Gastroesophageal sphincter (tissue), 4 donors: ENCODE results near the gene FOXN3. TPM values are rescaled to one million over a fixed set of nuclear protein-coding genes. Genes with fewer than 3 reads are reported as not detected.
A peak's percentile ranks its signal among the peaks of the same experiment; 100 is the strongest.

Experiments used
- ATAC-seq: fragments of 150-250 bp; one replicate; pipeline ENCODE4 v1.9.1; 2016; ENCODE audit warnings: mild to moderate bottlenecking, moderate library complexity
- H3K27ac ChIP-seq, 4 donors: fragments of 200-600 bp; sonication (generic) in 3 of 4; 1 replicate in 3 of 4; 2 replicates in 1 of 4; pipeline ENCODE4 v1.5.1; 2016 to 2019
- H3K27me3 ChIP-seq: fragments of 200-600 bp; sonication (generic); one replicate; pipeline ENCODE4 v1.5.1; 2019
- H3K36me3 ChIP-seq, 2 donors: fragments of 200-600 bp; sonication (generic); one replicate each; pipeline ENCODE4 v1.5.1; 2019; ENCODE audit warnings: control low read depth in 1 of 2
- H3K4me1 ChIP-seq, 3 donors: fragments of 200-600 bp; sonication (generic); 1 replicate in 2 of 3; 2 replicates in 1 of 3; pipeline ENCODE4 v1.5.1; 2016 to 2019; ENCODE audit warnings: control low read depth in 2 of 3
- H3K4me3 ChIP-seq, 2 donors: fragments of 200-600 bp; sonication (generic); one replicate each; pipeline ENCODE4 v1.5.1; 2019; ENCODE audit warnings: mild to moderate bottlenecking in 1 of 2, moderate library complexity in 1 of 2
- H3K9me3 ChIP-seq, 3 donors: fragments of 200-600 bp; sonication (generic); one replicate each; pipeline ENCODE4 v1.5.1; 2017 to 2019; ENCODE audit warnings: control low read depth in 2 of 3
- EP300 ChIP-seq: sonication (generic); formaldehyde crosslinking; IDR thresholded peaks from one replicate; pipeline ENCODE4 v1.6.1; 2017; ENCODE audit warnings: antibody characterized with exemption, mild to moderate bottlenecking
- POLR2A ChIP-seq, 2 donors: fragments of 450-650 bp; IDR thresholded peaks; one replicate each; pipeline ENCODE4 v1.6.1; 2017; ENCODE audit warnings: antibody characterized with exemption in 2 of 2, mild to moderate bottlenecking in 2 of 2, moderate library complexity in 1 of 2
- POLR2AphosphoS5 ChIP-seq: sonication (generic); formaldehyde crosslinking; IDR thresholded peaks from one replicate; pipeline ENCODE4 v1.6.1; 2017; ENCODE audit warnings: antibody characterized with exemption
- WGBS, 2 donors: methylation state at CpG; one replicate each; pipeline ENCODE4 v1.1.5; 2018; ENCODE audit warnings: low coverage in 1 of 2; 5-methylcytosine and 5-hydroxymethylcytosine counted together
- total RNA-seq, 4 donors: library from RNA; depleted of rRNA; stranded (reverse); fragments of >200 nt; gene quantifications; one replicate each; pipeline ENCODE4 v1.1.0, GENCODE V29; 2016
- TF ChIP-seq, protein P1 (sequence below), 4 experiments: fragments of 200-600 bp in 2 of 4; fragments of 450-650 bp in 2 of 4; sonication (generic) in 1 of 4; IDR thresholded peaks; one replicate each; pipeline ENCODE4 v1.5.1; 2017 to 2019; ENCODE audit warnings: antibody characterized with exemption in 4 of 4, mild to moderate bottlenecking in 2 of 4, moderate library complexity in 2 of 4

The FOXN3 gene
- total RNA-seq, 4 donors from 2014 or later: 116 to 172 (median 136) TPM

DNA sequence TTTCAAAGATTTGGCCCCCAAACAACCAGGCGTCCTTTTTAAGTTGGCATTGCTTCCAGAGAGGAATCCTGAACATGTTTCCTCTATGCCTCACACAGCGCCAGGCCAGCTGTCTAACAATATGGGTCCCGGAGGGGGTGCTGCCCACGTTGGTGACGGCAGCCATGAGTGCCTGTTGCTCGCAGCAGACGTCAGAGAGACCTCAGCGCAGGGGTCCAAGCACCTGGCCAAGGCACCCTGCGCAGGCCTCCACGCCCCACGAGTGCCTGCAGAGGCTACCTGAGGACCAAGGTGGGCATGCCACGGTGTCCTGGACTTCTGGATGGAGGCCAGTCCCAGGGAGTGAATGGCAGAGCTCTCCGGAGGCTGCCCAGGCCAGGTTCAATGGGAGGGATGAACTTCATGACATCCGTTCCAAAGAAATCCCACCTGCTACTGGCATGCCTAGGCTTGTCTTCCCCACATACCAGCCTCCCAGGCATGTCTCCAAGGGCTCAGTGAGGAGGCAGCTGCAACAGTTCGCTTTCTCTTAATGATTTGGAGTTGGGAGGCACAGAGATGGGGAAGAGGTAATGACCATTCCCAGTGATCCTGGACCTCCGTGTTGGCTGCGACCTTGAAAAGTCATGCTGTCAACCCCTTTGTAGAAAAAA, 11.6 kb upstream of the FOXN3 start:
- H3K27me3 ChIP-seq: no peaks in the 10 kb centered on the region
- H3K4me1 ChIP-seq: peaks cover 15 to 59% (median 15%) of the 10 kb centered on the region in 3 donors
- no peaks in the 10 kb centered on the region for H3K9me3 ChIP-seq
- WGBS, 2 donors: 20 to 45% methylated on average over 2 of the region's 17 CpGs
- no peaks in the 10 kb centered on the region for H3K36me3 ChIP-seq
- peak overlapping the region; percentile 40 to 86 (median 84) for H3K27ac ChIP-seq
- peak; percentile 26 for ATAC-seq
- TF ChIP-seq, protein P1, sequence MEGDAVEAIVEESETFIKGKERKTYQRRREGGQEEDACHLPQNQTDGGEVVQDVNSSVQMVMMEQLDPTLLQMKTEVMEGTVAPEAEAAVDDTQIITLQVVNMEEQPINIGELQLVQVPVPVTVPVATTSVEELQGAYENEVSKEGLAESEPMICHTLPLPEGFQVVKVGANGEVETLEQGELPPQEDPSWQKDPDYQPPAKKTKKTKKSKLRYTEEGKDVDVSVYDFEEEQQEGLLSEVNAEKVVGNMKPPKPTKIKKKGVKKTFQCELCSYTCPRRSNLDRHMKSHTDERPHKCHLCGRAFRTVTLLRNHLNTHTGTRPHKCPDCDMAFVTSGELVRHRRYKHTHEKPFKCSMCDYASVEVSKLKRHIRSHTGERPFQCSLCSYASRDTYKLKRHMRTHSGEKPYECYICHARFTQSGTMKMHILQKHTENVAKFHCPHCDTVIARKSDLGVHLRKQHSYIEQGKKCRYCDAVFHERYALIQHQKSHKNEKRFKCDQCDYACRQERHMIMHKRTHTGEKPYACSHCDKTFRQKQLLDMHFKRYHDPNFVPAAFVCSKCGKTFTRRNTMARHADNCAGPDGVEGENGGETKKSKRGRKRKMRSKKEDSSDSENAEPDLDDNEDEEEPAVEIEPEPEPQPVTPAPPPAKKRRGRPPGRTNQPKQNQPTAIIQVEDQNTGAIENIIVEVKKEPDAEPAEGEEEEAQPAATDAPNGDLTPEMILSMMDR (IDR thresholded peaks at IDR 0.05): no peak
- no peak for TF ChIP-seq EP300
- no peak for TF ChIP-seq POLR2A (IDR thresholded peaks at IDR 0.05)
- TF ChIP-seq POLR2AphosphoS5: no peak
- H3K4me3 ChIP-seq: peak overlapping the region in 1 of 2 donors; percentile 38

DNA sequence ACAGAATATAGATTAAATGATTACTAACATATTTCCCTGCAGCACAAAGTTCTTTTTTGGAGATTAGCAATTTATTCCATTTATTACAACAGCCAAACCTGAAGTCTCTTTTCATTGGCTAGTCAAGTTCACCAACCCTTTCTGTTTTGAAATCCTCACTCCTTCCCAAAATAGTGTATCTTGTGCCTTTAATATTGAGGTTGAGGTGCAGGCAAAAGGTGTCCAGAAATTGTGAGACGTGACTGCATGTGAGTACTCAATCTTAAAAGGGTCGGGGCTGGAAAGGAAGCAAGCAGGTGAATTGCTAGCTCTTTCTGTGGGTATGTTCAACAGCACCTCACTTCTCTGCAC, 11.1 kb upstream of the FOXN3 start:
- TF ChIP-seq POLR2A (IDR thresholded peaks at IDR 0.05): no peak
- no peak for TF ChIP-seq POLR2AphosphoS5
- TF ChIP-seq, protein P1 (IDR thresholded peaks at IDR 0.05): no peak
- no peak for TF ChIP-seq EP300
- Histone ChIP-seq H3K4me1 (peaks cover 15 to 60% (median 15%) of the 10 kb centered on the region in 3 donors), H3K9me3 (no peaks in the 10 kb centered on the region), H3K27ac (peak overlapping the region; percentile 40 to 86 (median 84)), H3K27me3 (no peaks in the 10 kb centered on the region), H3K36me3 (no peaks in the 10 kb centered on the region), H3K4me3 (peak overlapping the region in 1 of 2 donors; percentile 38)
- WGBS, 2 donors: 50 to 63% methylated on average over 2 of the region's 2 CpGs
- peak; percentile 46 for ATAC-seq

DNA sequence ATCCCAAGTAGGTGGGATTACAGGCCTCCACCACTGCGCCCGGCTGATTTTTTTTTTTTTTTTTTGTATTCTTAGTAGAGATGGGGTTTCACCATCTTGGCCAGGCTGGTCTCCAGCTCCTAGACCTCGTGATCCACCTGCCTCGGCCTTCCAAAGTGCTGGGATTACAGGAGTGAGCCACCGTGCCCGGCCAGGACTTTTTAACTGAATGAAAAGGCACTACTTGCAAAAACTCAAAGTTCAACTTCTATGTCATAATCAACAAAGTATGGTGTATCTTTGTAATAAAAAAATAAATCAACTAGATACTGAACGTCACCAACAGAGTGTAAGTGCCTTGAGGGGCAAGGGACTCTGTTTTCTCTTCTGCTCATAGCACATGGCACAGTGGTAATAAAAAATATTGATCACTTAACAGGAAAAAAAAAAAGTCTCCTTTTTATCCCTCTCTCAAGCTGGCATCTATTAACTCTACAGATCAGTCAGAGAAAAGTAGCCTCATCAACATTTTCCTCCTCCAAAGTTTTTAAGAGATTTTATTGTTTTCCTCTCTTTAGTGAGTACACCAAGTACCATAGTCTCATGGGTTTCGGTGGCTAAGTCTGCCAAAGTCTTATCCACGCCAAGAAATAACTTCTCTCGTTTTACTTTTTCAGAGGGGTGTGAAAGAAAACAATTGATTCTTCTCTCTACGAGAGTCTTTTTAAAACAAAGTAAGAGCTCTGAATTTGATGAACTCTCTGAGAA, 10.6 kb upstream of the FOXN3 start:
- peaks cover 15 to 66% (median 15%) of the 10 kb centered on the region in 3 donors for H3K4me1 ChIP-seq
- H3K27me3 ChIP-seq: no peaks in the 10 kb centered on the region
- H3K36me3 ChIP-seq: no peaks in the 10 kb centered on the region
- H3K27ac ChIP-seq: peak overlapping the region; percentile 40 to 86 (median 84)
- 29 to 63% methylated on average over 4 to 7 of the region's 11 CpGs for WGBS, 2 donors
- ATAC-seq: peak; percentile 68
- no peaks in the 10 kb centered on the region for H3K9me3 ChIP-seq
- TF ChIP-seq EP300 (no peak), POLR2A (IDR thresholded peaks at IDR 0.05) (no peak), POLR2AphosphoS5 (no peak)
- TF ChIP-seq, protein P1 (IDR thresholded peaks at IDR 0.05): no peak
- H3K4me3 ChIP-seq: peak overlapping the region in 1 of 2 donors; percentile 38

DNA sequence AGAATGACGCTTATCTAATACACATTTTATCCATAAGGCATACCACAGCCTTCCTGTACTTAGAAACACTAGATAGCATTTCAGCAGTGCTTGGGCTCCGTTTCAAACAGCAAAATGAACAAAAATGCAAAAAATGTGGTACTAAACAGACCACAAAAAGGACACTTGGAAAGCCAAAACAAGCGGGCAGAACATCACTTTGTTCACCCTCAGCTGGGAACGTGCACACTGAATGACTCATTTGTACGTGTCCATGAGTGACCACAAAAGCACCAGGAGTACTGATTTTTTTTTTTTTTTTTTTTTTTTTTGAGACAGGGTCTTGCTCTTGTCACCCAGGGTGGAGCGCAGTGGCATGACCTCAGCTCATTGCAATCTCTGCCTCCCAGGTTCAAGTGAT, 8.9 kb upstream of the FOXN3 start:
- TF ChIP-seq, protein P1 (IDR thresholded peaks at IDR 0.05): no peak
- no peak for TF ChIP-seq EP300
- no peak for TF ChIP-seq POLR2AphosphoS5
- TF ChIP-seq POLR2A (IDR thresholded peaks at IDR 0.05): no peak
- H3K27me3 ChIP-seq: no peaks in the 10 kb centered on the region
- no peak overlapping the region for H3K4me3 ChIP-seq
- WGBS, 2 donors: 75 to 83% methylated on average over 5 of the region's 6 CpGs
- no peak overlapping the region for H3K27ac ChIP-seq
- ATAC-seq: no peak
- H3K36me3 ChIP-seq: no peaks in the 10 kb centered on the region
- no peaks in the 10 kb centered on the region for H3K9me3 ChIP-seq
- H3K4me1 ChIP-seq: peaks cover 15 to 64% (median 15%) of the 10 kb centered on the region in 3 donors
